NT2/D1 (cell line): ENCODE measurements around the gene KRT32.

Experiments
- DNase-seq: peaks from one replicate; pipeline ENCODE4 v3.0.0-alpha.2; 2011; ENCODE audit warnings: low read depth, low spot score
- H3K27me3 ChIP-seq: 2 replicates; pipeline ENCODE4 v1.6.0; 2011; ENCODE audit warnings: mild to moderate bottlenecking; ENCODE audit not compliant: insufficient read length, insufficient read depth
- H3K36me3 ChIP-seq: 2 replicates; pipeline ENCODE4 v1.6.1; 2011; ENCODE audit warnings: mild to moderate bottlenecking, low read length, mixed read lengths; ENCODE audit not compliant: insufficient read depth, insufficient read length
- H3K4me1 ChIP-seq: 2 replicates; pipeline ENCODE4 v1.5.1; 2011; ENCODE audit not compliant: insufficient read depth, insufficient read length
- H3K4me3 ChIP-seq: 2 replicates; pipeline ENCODE4 v1.5.1; 2011; ENCODE audit warnings: low read depth; ENCODE audit not compliant: insufficient read length
- H3K9ac ChIP-seq: 2 replicates; pipeline ENCODE4 v1.6.0; 2011; ENCODE audit warnings: low read depth; ENCODE audit not compliant: insufficient read length
- H3K9me3 ChIP-seq: 2 replicates; pipeline ENCODE4 v1.5.1; 2011; ENCODE audit warnings: mild to moderate bottlenecking, low read length; ENCODE audit not compliant: insufficient read depth
- SUZ12 ChIP-seq: IDR thresholded peaks from 2 replicates; pipeline ENCODE4 v1.6.1; 2011; ENCODE audit not compliant: insufficient read length, insufficient read depth; ENCODE audit errors: extremely low read depth
- YY1 ChIP-seq: IDR thresholded peaks from 2 replicates; pipeline ENCODE4 v1.6.1; 2011; ENCODE audit not compliant: insufficient read length, insufficient read depth
- ZNF274 ChIP-seq: IDR thresholded peaks from 2 replicates; pipeline ENCODE4 v1.6.1; 2011; ENCODE audit warnings: mild to moderate bottlenecking, low read depth, low read length

KRT32 gene

GRCh38 chr17:41448506-41448905 is 18.7 kb downstream of the KRT32 start:
- TF ChIP-seq ZNF274 (no peak), SUZ12 (no peak)
- Histone ChIP-seq H3K4me1 (no peaks in the 10 kb centered on the region), H3K9me3 (peaks cover 24% of the 10 kb centered on the region), H3K4me3 (no peak overlapping the region), H3K27me3 (no peaks in the 10 kb centered on the region), H3K36me3 (no peaks in the 10 kb centered on the region), H3K9ac (no peak overlapping the region)
- DNase-seq = no peak

- H3K27me3 ChIP-seq = no peaks in the 10 kb centered on the region
- TF ChIP-seq ZNF274 (no peak), SUZ12 (no peak), YY1 (no peak)
- peaks cover 14% of the 10 kb centered on the region for H3K9me3 ChIP-seq
- H3K4me3 ChIP-seq = no peak overlapping the region
- no peak overlapping the region for H3K9ac ChIP-seq
- DNase-seq = no peak
- peaks cover 2% of the 10 kb centered on the region for H3K4me1 ChIP-seq
- no peaks in the 10 kb centered on the region for H3K36me3 ChIP-seq
These were observed 20.4 kb downstream of the KRT32 start for GRCh38 chr17:41446806-41447205.

- H3K9ac ChIP-seq = no peak overlapping the region
- peaks cover 17% of the 10 kb centered on the region; the same call in 1 of the 2 replicates for H3K9me3 ChIP-seq
- no peak overlapping the region for H3K4me3 ChIP-seq
- DNase-seq = no peak
- no peak for TF ChIP-seq ZNF274
- TF ChIP-seq SUZ12 = no peak
- no peak for TF ChIP-seq YY1
- H3K4me1 ChIP-seq = peaks cover 2% of the 10 kb centered on the region
- no peaks in the 10 kb centered on the region for H3K27me3 ChIP-seq
- no peaks in the 10 kb centered on the region for H3K36me3 ChIP-seq
These were observed 22.5 kb downstream of the KRT32 start for GRCh38 chr17:41444640-41445039.

- H3K4me3 ChIP-seq = no peak overlapping the region
These were observed 23.0 kb downstream of the KRT32 start for GRCh38 chr17:41444186-41444585.

GRCh38 chr17:41442739-41443138 is 24.4 kb downstream of the KRT32 start:
- no peaks in the 10 kb centered on the region for H3K27me3 ChIP-seq
- no peak for TF ChIP-seq YY1
- no peak for TF ChIP-seq ZNF274
- TF ChIP-seq SUZ12 = no peak
- H3K4me3 ChIP-seq = no peak overlapping the region
- peaks cover 2% of the 10 kb centered on the region for H3K4me1 ChIP-seq
- H3K36me3 ChIP-seq = no peaks in the 10 kb centered on the region
- DNase-seq = peak; percentile 33
- H3K9me3 ChIP-seq = peaks cover 17% of the 10 kb centered on the region; the same call in 1 of the 2 replicates
- no peak overlapping the region for H3K9ac ChIP-seq

More at GRCh38 chr17:41444186-41444585, 23.0 kb downstream of the KRT32 start:
- no peaks in the 10 kb centered on the region for H3K36me3 ChIP-seq
- TF ChIP-seq YY1 (no peak), SUZ12 (no peak), ZNF274 (no peak)
- H3K27me3 ChIP-seq = no peaks in the 10 kb centered on the region
- DNase-seq = no peak
- H3K4me1 ChIP-seq = peaks cover 2% of the 10 kb centered on the region
- H3K9ac ChIP-seq = no peak overlapping the region
- H3K9me3 ChIP-seq = peaks cover 17% of the 10 kb centered on the region; the same call in 1 of the 2 replicates

GRCh38 chr17:41440531-41441033 is 26.6 kb downstream of the KRT32 start, which contains the start of gene KRT38:
TSS of gene KRT38 (minus strand) at chr17:41440983. CDS start at chr17:41440921, 62 bp downstream.
- Histone ChIP-seq H3K9ac (no peak within 1 kb of the TSS), H3K4me3 (no peak within 1 kb of the TSS), H3K4me1 (peaks cover 2% of the 10 kb centered on the region), H3K36me3 (no peaks in the 10 kb centered on the region), H3K9me3 (peaks cover 17% of the 10 kb centered on the region; the same call in 1 of the 2 replicates), H3K27me3 (no peaks in the 10 kb centered on the region)
- no peak for DNase-seq
- TF ChIP-seq ZNF274 = no peak
- no peak for TF ChIP-seq YY1
- TF ChIP-seq SUZ12 = no peak

- DNase-seq = no peak
- peaks cover 2% of the 10 kb centered on the region for H3K4me1 ChIP-seq
- TF ChIP-seq ZNF274 = no peak
- TF ChIP-seq SUZ12 = no peak
- no peak for TF ChIP-seq YY1
- H3K4me3 ChIP-seq = no peak overlapping the region
- no peaks in the 10 kb centered on the region for H3K36me3 ChIP-seq
- no peaks in the 10 kb centered on the region for H3K27me3 ChIP-seq
- H3K9me3 ChIP-seq = peaks cover 17% of the 10 kb centered on the region; the same call in 1 of the 2 replicates
- H3K9ac ChIP-seq = no peak overlapping the region
These were observed 27.8 kb downstream of the KRT32 start for GRCh38 chr17:41439375-41439774.
